Hepatocyte (in vitro differentiated cells): ENCODE measurements around the gene PRR5.

Source experiments
- EZH2phosphoT487 ChIP-seq: fragments of 200-600 bp; sonication (generic); IDR thresholded peaks from one replicate; pipeline ENCODE4 v1.6.1; 2018; ENCODE audit warnings: antibody characterized with exemption, mild to moderate bottlenecking, low read depth, moderate library complexity; ENCODE audit not compliant: unreplicated experiment, severe bottlenecking
- TF ChIP-seq, protein P1 (sequence below): fragments of 200-600 bp; sonication (generic); IDR thresholded peaks from 2 replicates; pipeline ENCODE4 v1.5.1; 2016; ENCODE audit warnings: antibody characterized with exemption, mild to moderate bottlenecking; ENCODE audit not compliant: poor library complexity

DNA sequence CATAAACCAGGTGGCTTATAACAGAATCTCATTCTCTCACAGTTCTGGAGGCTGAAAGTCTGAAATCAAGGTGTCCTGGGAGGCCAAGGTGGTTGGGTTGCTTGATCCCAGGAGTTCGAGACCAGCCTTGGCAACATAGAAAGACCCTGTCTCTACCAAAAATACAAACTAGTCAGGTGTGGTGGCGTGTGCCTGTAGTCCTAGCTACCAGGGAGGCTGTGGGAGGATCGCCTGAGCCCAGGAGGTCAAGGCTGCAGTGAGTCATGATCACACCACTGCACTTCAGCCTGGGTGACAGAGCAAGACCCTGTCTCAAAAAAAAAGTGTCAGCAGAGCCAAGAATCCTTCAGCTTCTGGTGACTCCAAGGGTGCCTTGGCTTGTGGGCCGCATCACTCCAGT lies 8.9 kb upstream of the PRR5 start:
- TF ChIP-seq, protein P1, sequence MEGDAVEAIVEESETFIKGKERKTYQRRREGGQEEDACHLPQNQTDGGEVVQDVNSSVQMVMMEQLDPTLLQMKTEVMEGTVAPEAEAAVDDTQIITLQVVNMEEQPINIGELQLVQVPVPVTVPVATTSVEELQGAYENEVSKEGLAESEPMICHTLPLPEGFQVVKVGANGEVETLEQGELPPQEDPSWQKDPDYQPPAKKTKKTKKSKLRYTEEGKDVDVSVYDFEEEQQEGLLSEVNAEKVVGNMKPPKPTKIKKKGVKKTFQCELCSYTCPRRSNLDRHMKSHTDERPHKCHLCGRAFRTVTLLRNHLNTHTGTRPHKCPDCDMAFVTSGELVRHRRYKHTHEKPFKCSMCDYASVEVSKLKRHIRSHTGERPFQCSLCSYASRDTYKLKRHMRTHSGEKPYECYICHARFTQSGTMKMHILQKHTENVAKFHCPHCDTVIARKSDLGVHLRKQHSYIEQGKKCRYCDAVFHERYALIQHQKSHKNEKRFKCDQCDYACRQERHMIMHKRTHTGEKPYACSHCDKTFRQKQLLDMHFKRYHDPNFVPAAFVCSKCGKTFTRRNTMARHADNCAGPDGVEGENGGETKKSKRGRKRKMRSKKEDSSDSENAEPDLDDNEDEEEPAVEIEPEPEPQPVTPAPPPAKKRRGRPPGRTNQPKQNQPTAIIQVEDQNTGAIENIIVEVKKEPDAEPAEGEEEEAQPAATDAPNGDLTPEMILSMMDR: no peak
- TF ChIP-seq EZH2phosphoT487: no peak
